DOHH2 (cell line): ENCODE measurements around the gene PHF11.

ENCODE experiments used
- H3F3A ChIP-seq: fragments of 200-600 bp; sonication (generic), shearing (Covaris generic); 2 replicates; pipeline ENCODE4 v1.6.0; 2016; ENCODE audit warnings: antibody characterized with exemption, mild to moderate bottlenecking; ENCODE audit not compliant: control insufficient read depth, insufficient read depth
- H3K27ac ChIP-seq: fragments of 200-600 bp; sonication (generic); 2 replicates; pipeline ENCODE4 v1.5.1; 2014; ENCODE audit warnings: low read depth, mild to moderate bottlenecking, low read length, moderate library complexity
- H3K27me3 ChIP-seq: fragments of 200-600 bp; sonication (generic); 2 replicates; pipeline ENCODE4 v1.6.1; 2014; ENCODE audit warnings: mild to moderate bottlenecking, low read length, mixed read lengths; ENCODE audit not compliant: control insufficient read depth
- H3K36me3 ChIP-seq: fragments of 200-600 bp; sonication (generic); 2 replicates; pipeline ENCODE4 v1.6.1; 2014; ENCODE audit warnings: mild to moderate bottlenecking, low read length, moderate library complexity, mixed read lengths; ENCODE audit not compliant: control insufficient read depth
- H3K4me1 ChIP-seq: fragments of 200-600 bp; sonication (generic); 2 replicates; pipeline ENCODE4 v1.6.1; 2014; ENCODE audit warnings: mild to moderate bottlenecking, low read length, mixed read lengths; ENCODE audit not compliant: control insufficient read depth
- H3K4me2 ChIP-seq: fragments of 200-600 bp; sonication (generic); 2 replicates; pipeline ENCODE4 v1.6.0; 2014; ENCODE audit warnings: mild to moderate bottlenecking, low read length, moderate library complexity
- H3K4me3 ChIP-seq: fragments of 200-600 bp; sonication (generic); 2 replicates; pipeline ENCODE4 v1.5.1; 2014; ENCODE audit warnings: mild to moderate bottlenecking, low read length, mixed read lengths
- H3K79me2 ChIP-seq: fragments of 200-600 bp; sonication (generic); 2 replicates; pipeline ENCODE4 v1.6.1; 2014; ENCODE audit warnings: mild to moderate bottlenecking, low read length, mixed read lengths; ENCODE audit not compliant: control insufficient read depth
- H3K9me2 ChIP-seq: fragments of 200-600 bp; sonication (generic); replicated peaks from 2 replicates; pipeline ENCODE4 v1.6.1; 2014; ENCODE audit warnings: mild to moderate bottlenecking, low read length, mixed read lengths; ENCODE audit not compliant: control insufficient read depth
- H3K9me3 ChIP-seq: fragments of 200-600 bp; sonication (generic); 2 replicates; pipeline ENCODE4 v1.6.1; 2014; ENCODE audit warnings: antibody characterized with exemption, low read length, mixed read lengths; ENCODE audit not compliant: control insufficient read depth, insufficient read depth
- H4K20me1 ChIP-seq: fragments of 200-600 bp; sonication (generic); 2 replicates; pipeline ENCODE4 v1.6.0; 2014; ENCODE audit warnings: low read depth, mild to moderate bottlenecking, antibody characterized with exemption, low read length, moderate library complexity; ENCODE audit not compliant: control insufficient read depth, insufficient read depth
- EZH2phosphoT487 ChIP-seq: fragments of 200-600 bp; sonication (generic); IDR thresholded peaks from 2 replicates; pipeline ENCODE4 v1.6.1; 2017; ENCODE audit warnings: borderline replicate concordance, mild to moderate bottlenecking, antibody characterized with exemption, low read length, moderate library complexity, mixed read lengths
- TF ChIP-seq, protein P1 (sequence below): fragments of 200-600 bp; sonication (generic); IDR thresholded peaks from one replicate; pipeline ENCODE4 v1.5.1; 2014; ENCODE audit warnings: antibody characterized with exemption, mild to moderate bottlenecking, low read depth, low read length; ENCODE audit not compliant: poor library complexity, severe bottlenecking

The PHF11 gene

DNA sequence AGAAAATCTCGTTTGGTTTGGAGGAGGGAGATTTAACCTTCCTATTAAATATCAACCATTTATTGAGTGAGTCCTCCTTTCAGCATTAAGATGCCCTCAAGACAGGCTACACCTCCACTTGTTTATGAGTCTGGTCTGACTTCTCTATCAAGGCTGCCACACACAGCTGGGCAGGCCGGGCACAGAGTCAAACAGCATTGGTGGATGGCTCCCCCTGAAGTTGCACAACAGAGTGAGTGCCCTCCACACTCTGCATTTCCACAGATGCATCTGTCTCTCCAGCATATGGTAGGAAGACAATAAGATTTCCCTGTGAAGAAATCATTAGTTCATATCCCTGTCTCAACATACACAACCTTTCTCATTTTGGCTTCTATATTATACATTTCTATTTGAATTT lies 31.4 kb downstream of the PHF11 start:
- H3K4me1 ChIP-seq = peaks cover 48% of the 10 kb centered on the region
- H3K9me2 ChIP-seq = no peaks in the 10 kb centered on the region
- TF ChIP-seq, protein P1, sequence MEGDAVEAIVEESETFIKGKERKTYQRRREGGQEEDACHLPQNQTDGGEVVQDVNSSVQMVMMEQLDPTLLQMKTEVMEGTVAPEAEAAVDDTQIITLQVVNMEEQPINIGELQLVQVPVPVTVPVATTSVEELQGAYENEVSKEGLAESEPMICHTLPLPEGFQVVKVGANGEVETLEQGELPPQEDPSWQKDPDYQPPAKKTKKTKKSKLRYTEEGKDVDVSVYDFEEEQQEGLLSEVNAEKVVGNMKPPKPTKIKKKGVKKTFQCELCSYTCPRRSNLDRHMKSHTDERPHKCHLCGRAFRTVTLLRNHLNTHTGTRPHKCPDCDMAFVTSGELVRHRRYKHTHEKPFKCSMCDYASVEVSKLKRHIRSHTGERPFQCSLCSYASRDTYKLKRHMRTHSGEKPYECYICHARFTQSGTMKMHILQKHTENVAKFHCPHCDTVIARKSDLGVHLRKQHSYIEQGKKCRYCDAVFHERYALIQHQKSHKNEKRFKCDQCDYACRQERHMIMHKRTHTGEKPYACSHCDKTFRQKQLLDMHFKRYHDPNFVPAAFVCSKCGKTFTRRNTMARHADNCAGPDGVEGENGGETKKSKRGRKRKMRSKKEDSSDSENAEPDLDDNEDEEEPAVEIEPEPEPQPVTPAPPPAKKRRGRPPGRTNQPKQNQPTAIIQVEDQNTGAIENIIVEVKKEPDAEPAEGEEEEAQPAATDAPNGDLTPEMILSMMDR = no peak
- no peak for TF ChIP-seq EZH2phosphoT487
- no peaks in the 10 kb centered on the region for H3K27me3 ChIP-seq
- H4K20me1 ChIP-seq = no peaks in the 10 kb centered on the region
- H3K27ac ChIP-seq = no peak overlapping the region
- H3K9me3 ChIP-seq = no peaks in the 10 kb centered on the region
- no peak overlapping the region for H3K4me3 ChIP-seq
- H3K79me2 ChIP-seq = peaks cover 3% of the 10 kb centered on the region; the same call in 1 of the 2 replicates
- no peak overlapping the region for H3K4me2 ChIP-seq
- H3K36me3 ChIP-seq = peaks cover 62% of the 10 kb centered on the region
- peaks cover 12% of the 10 kb centered on the region for H3F3A ChIP-seq

DNA sequence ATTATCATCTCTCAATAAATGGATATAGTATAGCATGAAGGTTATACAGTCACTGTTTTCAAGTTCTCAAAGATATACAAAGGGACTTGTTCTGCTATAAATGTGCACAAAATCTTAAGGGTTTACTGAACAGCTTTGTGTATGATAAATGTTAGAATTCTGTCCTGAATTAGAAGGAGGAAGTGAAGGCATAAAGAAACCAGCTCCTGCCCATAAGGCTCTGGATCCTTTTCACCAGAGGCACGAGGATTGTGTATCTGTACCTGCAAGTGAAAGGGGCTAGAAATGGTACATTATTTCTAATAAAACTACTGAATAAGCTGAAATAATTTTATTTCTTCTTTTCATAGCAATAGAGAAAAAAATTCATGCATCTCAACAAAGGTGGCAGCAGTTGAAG lies 32.4 kb downstream of the PHF11 start:
- peaks cover 55% of the 10 kb centered on the region for H3K4me1 ChIP-seq
- no peak overlapping the region for H3K4me3 ChIP-seq
- no peaks in the 10 kb centered on the region for H3K9me3 ChIP-seq
- peaks cover 67% of the 10 kb centered on the region for H3K36me3 ChIP-seq
- TF ChIP-seq, protein P1 = no peak
- TF ChIP-seq EZH2phosphoT487 = no peak
- H3F3A ChIP-seq = peaks cover 12% of the 10 kb centered on the region
- H4K20me1 ChIP-seq = no peaks in the 10 kb centered on the region
- no peaks in the 10 kb centered on the region for H3K27me3 ChIP-seq
- no peak overlapping the region for H3K27ac ChIP-seq
- no peaks in the 10 kb centered on the region for H3K9me2 ChIP-seq
- no peak overlapping the region for H3K4me2 ChIP-seq
- H3K79me2 ChIP-seq = peaks cover 3% of the 10 kb centered on the region; the same call in 1 of the 2 replicates

DNA sequence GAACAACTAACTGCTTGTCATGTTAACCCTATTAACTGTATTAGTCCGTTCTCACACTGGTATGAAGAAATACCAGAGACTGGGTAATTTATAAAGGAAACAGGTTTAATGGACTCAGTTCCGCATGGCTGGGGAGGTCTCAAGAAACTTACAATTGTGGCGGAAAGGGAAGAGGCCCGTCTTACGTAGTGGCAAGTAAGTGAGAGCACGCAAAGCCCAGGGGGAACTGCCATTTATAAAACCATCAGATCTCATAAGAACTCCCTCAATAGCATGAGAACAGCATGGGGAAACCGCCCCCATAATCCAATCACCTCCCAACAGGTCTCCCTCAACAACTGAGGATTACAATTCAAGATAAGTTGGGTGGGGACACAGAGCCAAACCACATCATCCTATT lies 34.7 kb downstream of the PHF11 start:
- Histone ChIP-seq H3K36me3 (peaks cover 71% of the 10 kb centered on the region), H3K9me2 (no peaks in the 10 kb centered on the region), H3K27me3 (no peaks in the 10 kb centered on the region), H3K4me1 (peaks cover 65% of the 10 kb centered on the region), H3K79me2 (peaks cover 3% of the 10 kb centered on the region; the same call in 1 of the 2 replicates), H3K9me3 (no peaks in the 10 kb centered on the region), H3K27ac (peak overlapping the region; percentile 67), H3K4me2 (peak overlapping the region; percentile 46), H3K4me3 (peak overlapping the region; percentile 43), H3F3A (peaks cover 17% of the 10 kb centered on the region), H4K20me1 (no peaks in the 10 kb centered on the region)
- TF ChIP-seq, protein P1 = no peak
- no peak for TF ChIP-seq EZH2phosphoT487

DNA sequence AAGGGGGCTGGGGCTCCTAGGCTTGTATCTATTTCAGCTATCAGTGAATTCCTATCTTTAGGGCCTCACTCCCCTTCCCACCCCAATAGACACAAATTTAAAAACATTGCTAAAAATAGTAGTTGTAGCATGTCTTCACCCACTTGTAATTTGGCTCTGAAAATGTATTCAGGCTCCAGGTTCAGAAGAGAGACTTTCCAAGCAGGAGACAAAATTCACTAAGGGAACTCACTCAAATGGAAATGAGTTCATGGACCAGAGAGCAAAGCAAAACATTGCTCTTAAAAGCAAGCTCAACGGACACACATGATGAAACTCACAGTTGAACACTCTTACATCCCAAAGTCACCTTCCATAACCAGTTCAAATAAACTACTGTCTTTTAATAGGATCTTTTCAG lies 36.8 kb downstream of the PHF11 start:
- Histone ChIP-seq H3K4me3 (peak overlapping the region; percentile 44), H3K4me1 (peaks cover 75% of the 10 kb centered on the region), H3K27ac (peak overlapping the region; percentile 49), H3K79me2 (peaks cover 3% of the 10 kb centered on the region; the same call in 1 of the 2 replicates), H4K20me1 (no peaks in the 10 kb centered on the region), H3K9me2 (no peaks in the 10 kb centered on the region), H3F3A (peaks cover 15% of the 10 kb centered on the region), H3K4me2 (peak overlapping the region; percentile 61), H3K9me3 (no peaks in the 10 kb centered on the region), H3K27me3 (no peaks in the 10 kb centered on the region), H3K36me3 (peaks cover 60% of the 10 kb centered on the region)
- no peak for TF ChIP-seq EZH2phosphoT487
- TF ChIP-seq, protein P1 = no peak
